Testis (tissue), 2 donors: ENCODE results near the gene TFB1M.

Source experiments
- POLR2A ChIP-seq: fragments of 450-650 bp; IDR thresholded peaks from one replicate; pipeline ENCODE4 v1.6.1; 2017; ENCODE audit warnings: antibody characterized with exemption, mild to moderate bottlenecking, moderate library complexity
- TF ChIP-seq, protein P1 (sequence below), 3 experiments: fragments of 450-650 bp in 2 of 3; fragments of 200-600 bp in 1 of 3; sonication (generic) in 1 of 3; IDR thresholded peaks; one replicate each; pipeline ENCODE4 v1.5.1; 2016 to 2019; ENCODE audit warnings: antibody characterized with exemption in 3 of 3, mild to moderate bottlenecking in 2 of 3, moderate library complexity in 1 of 3

DNA sequence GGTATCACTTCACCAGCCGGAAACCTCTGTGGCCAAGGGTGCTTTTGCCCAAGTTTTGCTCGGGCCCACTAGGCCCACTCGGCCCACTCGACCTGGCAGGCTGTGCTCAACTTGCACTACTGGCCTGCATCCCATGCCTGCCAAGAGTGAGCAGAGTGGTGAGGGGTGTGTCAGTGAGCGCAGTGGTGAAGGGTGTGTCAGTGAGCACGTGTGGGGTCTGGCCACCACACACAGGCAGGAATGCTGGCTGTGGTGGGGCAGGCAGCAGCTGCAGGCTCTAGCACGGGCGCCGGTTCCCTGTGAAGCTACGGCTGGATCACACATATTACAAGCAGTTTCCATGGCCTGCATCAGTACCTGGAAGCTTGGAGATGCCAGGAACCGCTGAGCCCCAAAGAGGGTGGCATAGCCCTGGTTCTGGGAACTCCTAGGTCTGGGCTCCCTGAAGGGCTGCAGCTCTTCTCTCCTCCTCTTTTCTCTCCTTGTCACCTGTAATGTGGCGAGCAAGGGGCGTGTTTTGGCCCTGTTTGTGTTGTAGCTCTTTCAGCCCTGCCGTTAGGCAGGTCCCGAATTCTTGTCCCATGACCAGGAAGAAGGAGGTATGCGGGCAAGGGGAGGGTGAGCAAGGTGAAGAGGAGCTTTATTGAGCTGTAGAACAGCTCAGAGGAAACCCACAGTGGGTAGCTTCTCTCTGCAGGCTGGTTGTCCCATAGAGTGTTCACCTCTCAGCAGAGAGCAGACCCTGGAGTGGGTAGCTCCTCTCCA, 101.5 kb downstream of the TFB1M start:
- TF ChIP-seq, protein P1, sequence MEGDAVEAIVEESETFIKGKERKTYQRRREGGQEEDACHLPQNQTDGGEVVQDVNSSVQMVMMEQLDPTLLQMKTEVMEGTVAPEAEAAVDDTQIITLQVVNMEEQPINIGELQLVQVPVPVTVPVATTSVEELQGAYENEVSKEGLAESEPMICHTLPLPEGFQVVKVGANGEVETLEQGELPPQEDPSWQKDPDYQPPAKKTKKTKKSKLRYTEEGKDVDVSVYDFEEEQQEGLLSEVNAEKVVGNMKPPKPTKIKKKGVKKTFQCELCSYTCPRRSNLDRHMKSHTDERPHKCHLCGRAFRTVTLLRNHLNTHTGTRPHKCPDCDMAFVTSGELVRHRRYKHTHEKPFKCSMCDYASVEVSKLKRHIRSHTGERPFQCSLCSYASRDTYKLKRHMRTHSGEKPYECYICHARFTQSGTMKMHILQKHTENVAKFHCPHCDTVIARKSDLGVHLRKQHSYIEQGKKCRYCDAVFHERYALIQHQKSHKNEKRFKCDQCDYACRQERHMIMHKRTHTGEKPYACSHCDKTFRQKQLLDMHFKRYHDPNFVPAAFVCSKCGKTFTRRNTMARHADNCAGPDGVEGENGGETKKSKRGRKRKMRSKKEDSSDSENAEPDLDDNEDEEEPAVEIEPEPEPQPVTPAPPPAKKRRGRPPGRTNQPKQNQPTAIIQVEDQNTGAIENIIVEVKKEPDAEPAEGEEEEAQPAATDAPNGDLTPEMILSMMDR (IDR thresholded peaks at IDR 0.05) = no peak
- no peak for TF ChIP-seq POLR2A
